Spleen (tissue), 7 donors: Measurements from ENCODE around the gene ITPR2.

Experiments used
- CTCF ChIP-seq, 11 experiments: fragments of 200-600 bp in 7 of 11; fragments of 450-650 bp in 4 of 11; sonication (generic) in 4 of 11; IDR thresholded peaks in 8 of 11; conservative IDR thresholded peaks in 3 of 11; 1 replicate in 7 of 11; 2 replicates in 4 of 11; pipeline versions ENCODE4 v1.4.0 to v1.8.0; 2016 to 2021; ENCODE audit warnings: antibody characterized with exemption in 11 of 11, inconsistent platforms in 4 of 11, mild to moderate bottlenecking in 1 of 11
- POLR2A ChIP-seq, 3 donors: fragments of 450-650 bp; IDR thresholded peaks; one replicate each; pipeline ENCODE4 v1.5.1; 2017; ENCODE audit warnings: antibody characterized with exemption in 3 of 3, mild to moderate bottlenecking in 1 of 3
- POLR2AphosphoS5 ChIP-seq, 3 donors: sonication (generic); formaldehyde crosslinking; IDR thresholded peaks; one replicate each; pipeline ENCODE4 v1.5.1; 2017; ENCODE audit warnings: antibody characterized with exemption in 3 of 3
- donor health status: DM: no; HTN: no; CAD: no; lungs with moderate emphysema.
- donor health status: DM: no; HTN: no; CAD: no.
- donor health status: DM: no; HTN: no; CAD: no.

GRCh38 chr12:26610774-26611173 is 222.2 kb downstream of the ITPR2 start:
- TF ChIP-seq CTCF (IDR thresholded peaks at IDR 0.05 in 8 of 11, conservative IDR thresholded peaks at IDR 0.05 in 3 of 11) (no peak), POLR2A (IDR thresholded peaks at IDR 0.05) (no peak), POLR2AphosphoS5 (IDR thresholded peaks at IDR 0.05) (no peak)
